T-helper 2 cell (primary cell): ENCODE measurements around the gene DTNBP1.

Experiments used
- DNase-seq, 5 experiments: peaks; one replicate each; pipeline versions ENCODE4 v3.0.0 to v3.0.0-alpha.2; 2012 to 2022
- total RNA-seq, 2 donors: gene quantifications; one replicate each; lab custom pipeline; 2026; lab: John Stamatoyannopoulos, UW

Gene DTNBP1
- 5.9 to 10.0 reads per million in 2 donors for total RNA-seq

- DNase-seq, result peak; percentile 67 to 86 (median 75)
Measured at GRCh38 chr6:15662326-15663129, at the start of gene DTNBP1. Gene DTNBP1 (minus strand): TSS chr6:15663028. CDS start chr6:15662869, 159 bp downstream.

GRCh38 chr6:15709651-15710269 lies 46.9 kb upstream of the DTNBP1 start:
- no peak for DNase-seq

- DNase-seq, result no peak
Measured at GRCh38 chr6:15708231-15708630, 45.4 kb upstream of the DTNBP1 start.

- no peak for DNase-seq
Measured at GRCh38 chr6:15705981-15706380, 43.2 kb upstream of the DTNBP1 start.

- no peak for DNase-seq
Measured at GRCh38 chr6:15698471-15698870, 35.6 kb upstream of the DTNBP1 start.

GRCh38 chr6:15697895-15698294 lies 35.1 kb upstream of the DTNBP1 start:
- no peak for DNase-seq

GRCh38 chr6:15691250-15691869 lies 28.5 kb upstream of the DTNBP1 start:
- peak; percentile 48 to 91 (median 66) for DNase-seq

GRCh38 chr6:15690510-15690909 lies 27.7 kb upstream of the DTNBP1 start:
- DNase-seq, result no peak

GRCh38 chr6:15689586-15690482 lies 27.0 kb upstream of the DTNBP1 start:
- DNase-seq, result no peak

- no peak for DNase-seq
Measured at GRCh38 chr6:15685619-15686018, 22.8 kb upstream of the DTNBP1 start.

- no peak for DNase-seq
Measured at GRCh38 chr6:15682965-15683822, 20.4 kb upstream of the DTNBP1 start.

- DNase-seq, result no peak
Measured at GRCh38 chr6:15681946-15682345, 19.1 kb upstream of the DTNBP1 start.

- no peak for DNase-seq
Measured at GRCh38 chr6:15678514-15678913, 15.7 kb upstream of the DTNBP1 start.

GRCh38 chr6:15677822-15678221 lies 15.0 kb upstream of the DTNBP1 start:
- DNase-seq, result no peak

- DNase-seq, result no peak
Measured at GRCh38 chr6:15675536-15676220, 12.8 kb upstream of the DTNBP1 start.

GRCh38 chr6:15674690-15675386 lies 12.0 kb upstream of the DTNBP1 start:
- no peak for DNase-seq

- no peak for DNase-seq
Measured at GRCh38 chr6:15673666-15674065, 10.8 kb upstream of the DTNBP1 start.

GRCh38 chr6:15672818-15673217 lies 10.0 kb upstream of the DTNBP1 start:
- no peak for DNase-seq

- DNase-seq, result no peak
Measured at GRCh38 chr6:15672291-15672690, 9.5 kb upstream of the DTNBP1 start.

GRCh38 chr6:15668918-15669317 lies 6.1 kb upstream of the DTNBP1 start:
- DNase-seq, result no peak
